ENCODE results near the gene H2BW2.

H2BW2 gene

DNA sequence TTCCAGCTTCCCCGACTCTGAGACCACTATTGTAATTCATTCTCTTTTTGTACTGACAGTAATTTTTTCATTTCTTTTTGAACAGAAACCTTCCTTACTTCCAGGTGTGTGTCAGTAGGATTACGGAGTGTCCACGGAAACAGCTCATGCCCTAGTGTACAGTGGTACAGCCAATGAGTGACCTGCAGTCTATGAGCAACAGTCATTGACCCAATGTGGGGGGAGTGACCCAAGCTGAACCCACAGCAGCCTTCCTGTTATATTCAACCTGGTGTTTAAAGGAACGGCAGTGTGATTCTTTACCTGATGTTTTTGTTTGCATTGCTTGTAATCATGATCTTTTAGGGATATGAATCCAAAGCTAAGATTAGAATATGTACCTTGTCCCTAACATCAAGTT is 1.2 kb downstream of the H2BW2 start (continued):
- TF ChIP-seq PPARA (CRISPR knock-in tag; IDR thresholded peaks at IDR 0.05; ENCODE audit: borderline replicate concordance) = no peak
- TF ChIP-seq, protein P1, sequence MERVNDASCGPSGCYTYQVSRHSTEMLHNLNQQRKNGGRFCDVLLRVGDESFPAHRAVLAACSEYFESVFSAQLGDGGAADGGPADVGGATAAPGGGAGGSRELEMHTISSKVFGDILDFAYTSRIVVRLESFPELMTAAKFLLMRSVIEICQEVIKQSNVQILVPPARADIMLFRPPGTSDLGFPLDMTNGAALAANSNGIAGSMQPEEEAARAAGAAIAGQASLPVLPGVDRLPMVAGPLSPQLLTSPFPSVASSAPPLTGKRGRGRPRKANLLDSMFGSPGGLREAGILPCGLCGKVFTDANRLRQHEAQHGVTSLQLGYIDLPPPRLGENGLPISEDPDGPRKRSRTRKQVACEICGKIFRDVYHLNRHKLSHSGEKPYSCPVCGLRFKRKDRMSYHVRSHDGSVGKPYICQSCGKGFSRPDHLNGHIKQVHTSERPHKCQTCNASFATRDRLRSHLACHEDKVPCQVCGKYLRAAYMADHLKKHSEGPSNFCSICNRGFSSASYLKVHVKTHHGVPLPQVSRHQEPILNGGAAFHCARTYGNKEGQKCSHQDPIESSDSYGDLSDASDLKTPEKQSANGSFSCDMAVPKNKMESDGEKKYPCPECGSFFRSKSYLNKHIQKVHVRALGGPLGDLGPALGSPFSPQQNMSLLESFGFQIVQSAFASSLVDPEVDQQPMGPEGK (CRISPR knock-in tag; IDR thresholded peaks at IDR 0.05; ENCODE audit: borderline replicate concordance) = no peak
- TF ChIP-seq, protein P2, sequence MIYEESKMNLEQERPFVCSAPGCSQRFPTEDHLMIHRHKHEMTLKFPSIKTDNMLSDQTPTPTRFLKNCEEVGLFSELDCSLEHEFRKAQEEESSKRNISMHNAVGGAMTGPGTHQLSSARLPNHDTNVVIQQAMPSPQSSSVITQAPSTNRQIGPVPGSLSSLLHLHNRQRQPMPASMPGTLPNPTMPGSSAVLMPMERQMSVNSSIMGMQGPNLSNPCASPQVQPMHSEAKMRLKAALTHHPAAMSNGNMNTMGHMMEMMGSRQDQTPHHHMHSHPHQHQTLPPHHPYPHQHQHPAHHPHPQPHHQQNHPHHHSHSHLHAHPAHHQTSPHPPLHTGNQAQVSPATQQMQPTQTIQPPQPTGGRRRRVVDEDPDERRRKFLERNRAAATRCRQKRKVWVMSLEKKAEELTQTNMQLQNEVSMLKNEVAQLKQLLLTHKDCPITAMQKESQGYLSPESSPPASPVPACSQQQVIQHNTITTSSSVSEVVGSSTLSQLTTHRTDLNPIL (CRISPR knock-in tag; IDR thresholded peaks at IDR 0.05; ENCODE audit: low read depth) = no peak
- TF ChIP-seq ZNF70 (CRISPR knock-in tag; IDR thresholded peaks at IDR 0.05) = no peak
- TF ChIP-seq, protein P3, sequence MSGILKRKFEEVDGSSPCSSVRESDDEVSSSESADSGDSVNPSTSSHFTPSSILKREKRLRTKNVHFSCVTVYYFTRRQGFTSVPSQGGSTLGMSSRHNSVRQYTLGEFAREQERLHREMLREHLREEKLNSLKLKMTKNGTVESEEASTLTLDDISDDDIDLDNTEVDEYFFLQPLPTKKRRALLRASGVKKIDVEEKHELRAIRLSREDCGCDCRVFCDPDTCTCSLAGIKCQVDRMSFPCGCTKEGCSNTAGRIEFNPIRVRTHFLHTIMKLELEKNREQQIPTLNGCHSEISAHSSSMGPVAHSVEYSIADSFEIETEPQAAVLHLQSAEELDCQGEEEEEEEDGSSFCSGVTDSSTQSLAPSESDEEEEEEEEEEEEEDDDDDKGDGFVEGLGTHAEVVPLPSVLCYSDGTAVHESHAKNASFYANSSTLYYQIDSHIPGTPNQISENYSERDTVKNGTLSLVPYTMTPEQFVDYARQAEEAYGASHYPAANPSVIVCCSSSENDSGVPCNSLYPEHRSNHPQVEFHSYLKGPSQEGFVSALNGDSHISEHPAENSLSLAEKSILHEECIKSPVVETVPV (CRISPR knock-in tag; IDR thresholded peaks at IDR 0.05) = no peak

DNA sequence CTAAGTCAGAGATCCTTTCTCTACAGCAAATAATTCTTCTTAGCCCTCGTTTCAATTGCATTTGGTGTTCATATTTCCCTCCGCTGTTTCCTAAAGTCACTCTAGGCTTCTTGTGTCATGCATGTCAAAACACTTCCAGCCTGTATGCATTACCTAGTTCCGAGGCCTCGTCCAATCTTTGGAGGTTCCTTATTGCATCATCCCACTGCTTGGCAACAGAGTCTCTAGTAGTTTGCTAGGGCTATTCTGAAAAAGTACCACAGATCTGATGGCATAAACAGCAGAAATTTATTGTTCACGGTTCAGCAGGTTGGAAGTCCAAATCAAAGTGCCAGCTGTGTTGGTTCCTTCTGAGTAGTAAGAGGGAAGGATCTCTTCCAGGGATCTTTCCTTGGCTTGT is 5.9 kb downstream of the H2BW2 start:
- no peak for ATAC-seq
- TF ChIP-seq, protein P4, sequence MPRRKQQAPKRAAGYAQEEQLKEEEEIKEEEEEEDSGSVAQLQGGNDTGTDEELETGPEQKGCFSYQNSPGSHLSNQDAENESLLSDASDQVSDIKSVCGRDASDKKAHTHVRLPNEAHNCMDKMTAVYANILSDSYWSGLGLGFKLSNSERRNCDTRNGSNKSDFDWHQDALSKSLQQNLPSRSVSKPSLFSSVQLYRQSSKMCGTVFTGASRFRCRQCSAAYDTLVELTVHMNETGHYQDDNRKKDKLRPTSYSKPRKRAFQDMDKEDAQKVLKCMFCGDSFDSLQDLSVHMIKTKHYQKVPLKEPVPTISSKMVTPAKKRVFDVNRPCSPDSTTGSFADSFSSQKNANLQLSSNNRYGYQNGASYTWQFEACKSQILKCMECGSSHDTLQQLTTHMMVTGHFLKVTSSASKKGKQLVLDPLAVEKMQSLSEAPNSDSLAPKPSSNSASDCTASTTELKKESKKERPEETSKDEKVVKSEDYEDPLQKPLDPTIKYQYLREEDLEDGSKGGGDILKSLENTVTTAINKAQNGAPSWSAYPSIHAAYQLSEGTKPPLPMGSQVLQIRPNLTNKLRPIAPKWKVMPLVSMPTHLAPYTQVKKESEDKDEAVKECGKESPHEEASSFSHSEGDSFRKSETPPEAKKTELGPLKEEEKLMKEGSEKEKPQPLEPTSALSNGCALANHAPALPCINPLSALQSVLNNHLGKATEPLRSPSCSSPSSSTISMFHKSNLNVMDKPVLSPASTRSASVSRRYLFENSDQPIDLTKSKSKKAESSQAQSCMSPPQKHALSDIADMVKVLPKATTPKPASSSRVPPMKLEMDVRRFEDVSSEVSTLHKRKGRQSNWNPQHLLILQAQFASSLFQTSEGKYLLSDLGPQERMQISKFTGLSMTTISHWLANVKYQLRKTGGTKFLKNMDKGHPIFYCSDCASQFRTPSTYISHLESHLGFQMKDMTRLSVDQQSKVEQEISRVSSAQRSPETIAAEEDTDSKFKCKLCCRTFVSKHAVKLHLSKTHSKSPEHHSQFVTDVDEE (CRISPR knock-in tag; IDR thresholded peaks at IDR 0.05) = no peak
- no peak for TF ChIP-seq TOX (CRISPR knock-in tag; IDR thresholded peaks at IDR 0.05; ENCODE audit: borderline replicate concordance)
- TF ChIP-seq SNAI2 (CRISPR knock-in tag; IDR thresholded peaks at IDR 0.05) = no peak
- TF ChIP-seq, protein P5, sequence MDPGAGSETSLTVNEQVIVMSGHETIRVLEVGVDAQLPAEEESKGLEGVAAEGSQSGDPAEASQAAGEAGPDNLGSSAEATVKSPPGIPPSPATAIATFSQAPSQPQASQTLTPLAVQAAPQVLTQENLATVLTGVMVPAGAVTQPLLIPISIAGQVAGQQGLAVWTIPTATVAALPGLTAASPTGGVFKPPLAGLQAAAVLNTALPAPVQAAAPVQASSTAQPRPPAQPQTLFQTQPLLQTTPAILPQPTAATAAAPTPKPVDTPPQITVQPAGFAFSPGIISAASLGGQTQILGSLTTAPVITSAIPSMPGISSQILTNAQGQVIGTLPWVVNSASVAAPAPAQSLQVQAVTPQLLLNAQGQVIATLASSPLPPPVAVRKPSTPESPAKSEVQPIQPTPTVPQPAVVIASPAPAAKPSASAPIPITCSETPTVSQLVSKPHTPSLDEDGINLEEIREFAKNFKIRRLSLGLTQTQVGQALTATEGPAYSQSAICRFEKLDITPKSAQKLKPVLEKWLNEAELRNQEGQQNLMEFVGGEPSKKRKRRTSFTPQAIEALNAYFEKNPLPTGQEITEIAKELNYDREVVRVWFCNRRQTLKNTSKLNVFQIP (CRISPR knock-in tag; IDR thresholded peaks at IDR 0.05; ENCODE audit: borderline replicate concordance, low read depth) = no peak
- TF ChIP-seq TCF4 (CRISPR knock-in tag; IDR thresholded peaks at IDR 0.05; ENCODE audit: borderline replicate concordance) = no peak
- TF ChIP-seq RARB (CRISPR knock-in tag; IDR thresholded peaks at IDR 0.05) = no peak

DNA sequence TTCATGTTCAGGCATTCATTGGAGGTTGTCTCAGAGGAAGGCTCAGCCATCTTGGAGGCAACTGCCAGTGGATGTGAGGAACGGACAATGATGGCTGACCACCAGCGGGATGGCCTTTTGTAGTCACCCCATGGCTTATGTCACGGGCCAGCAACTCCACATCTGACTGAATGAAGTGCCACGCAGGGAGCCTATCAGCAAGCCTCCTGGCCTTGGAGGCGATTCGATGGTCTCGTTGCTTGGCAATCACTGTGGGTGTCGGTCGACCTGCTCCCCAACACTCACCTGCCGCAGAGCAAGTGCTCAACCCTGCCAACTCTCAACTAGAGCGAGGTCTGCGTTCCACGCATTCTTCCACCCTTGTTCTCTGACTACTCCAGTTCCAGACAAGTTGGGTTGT is 7.4 kb downstream of the H2BW2 start:
- no peak for ATAC-seq
- TF ChIP-seq BACH2 (CRISPR knock-in tag; IDR thresholded peaks at IDR 0.05; ENCODE audit: borderline replicate concordance) (no peak), TCF4 (CRISPR knock-in tag; IDR thresholded peaks at IDR 0.05; ENCODE audit: borderline replicate concordance) (no peak), ISL1 (CRISPR knock-in tag; IDR thresholded peaks at IDR 0.05) (no peak), PPARA (CRISPR knock-in tag; IDR thresholded peaks at IDR 0.05; ENCODE audit: borderline replicate concordance) (no peak), ZC3H10 (CRISPR knock-in tag; IDR thresholded peaks at IDR 0.05) (no peak), ZFP3 (CRISPR knock-in tag; IDR thresholded peaks at IDR 0.05) (no peak), GLIS3 (CRISPR knock-in tag; IDR thresholded peaks at IDR 0.05) (no peak), OSR1 (CRISPR knock-in tag; IDR thresholded peaks at IDR 0.05) (no peak), TOX (CRISPR knock-in tag; IDR thresholded peaks at IDR 0.05; ENCODE audit: borderline replicate concordance) (no peak), ZNF8 (CRISPR knock-in tag; IDR thresholded peaks at IDR 0.05) (no peak), ZNF565 (CRISPR knock-in tag; conservative IDR thresholded peaks at IDR 0.05; ENCODE audit: low read depth) (no peak), SNAI2 (CRISPR knock-in tag; IDR thresholded peaks at IDR 0.05) (no peak), ZNF70 (CRISPR knock-in tag; IDR thresholded peaks at IDR 0.05) (no peak)
- TF ChIP-seq, protein P5 (CRISPR knock-in tag; IDR thresholded peaks at IDR 0.05; ENCODE audit: borderline replicate concordance, low read depth) = no peak
- TF ChIP-seq, protein P2 (CRISPR knock-in tag; IDR thresholded peaks at IDR 0.05; ENCODE audit: low read depth) = no peak
- TF ChIP-seq, protein P1 (CRISPR knock-in tag; IDR thresholded peaks at IDR 0.05; ENCODE audit: borderline replicate concordance) = no peak
- TF ChIP-seq, protein P4 (CRISPR knock-in tag; IDR thresholded peaks at IDR 0.05) = no peak

All from SK-N-SH treated with all-trans-retinoic acid at 6 μM for 48 hours (cell line).